Uterus (tissue), 2 donors: ENCODE measurements around the gene AHCYL2.

Experiments used
- POLR2A ChIP-seq, 2 donors: fragments of 450-650 bp; IDR thresholded peaks; one replicate each; pipeline ENCODE4 v1.6.1; 2016; ENCODE audit warnings: antibody characterized with exemption in 2 of 2, mild to moderate bottlenecking in 1 of 2, moderate library complexity in 1 of 2
- TF ChIP-seq, protein P1 (sequence below), 4 experiments: fragments of 200-600 bp in 2 of 4; fragments of 450-650 bp in 2 of 4; sonication (generic) in 2 of 4; IDR thresholded peaks; one replicate each; pipeline ENCODE4 v1.5.1; 2016 to 2019; ENCODE audit warnings: antibody characterized with exemption in 4 of 4, mild to moderate bottlenecking in 2 of 4, moderate library complexity in 1 of 4

DNA sequence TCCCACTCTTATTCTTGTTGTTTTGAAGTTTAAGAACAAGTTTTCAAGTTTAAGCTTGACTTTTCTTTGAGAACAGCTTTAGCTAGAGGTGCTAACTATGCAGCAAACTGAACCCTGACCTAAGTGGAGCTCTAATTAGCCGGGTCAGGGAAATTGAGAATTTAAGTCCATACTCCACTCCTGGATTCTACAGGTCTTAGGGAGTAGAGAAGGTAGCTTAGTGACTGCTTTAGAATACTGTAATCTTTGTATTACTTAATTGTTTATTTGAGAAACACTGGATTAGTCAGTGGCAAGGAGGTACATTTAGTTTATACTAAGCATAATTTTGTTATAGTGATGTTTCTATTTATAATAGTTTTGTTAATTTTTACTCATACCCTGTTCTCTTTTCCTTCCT lies 134.8 kb downstream of the AHCYL2 start:
- TF ChIP-seq, protein P1, sequence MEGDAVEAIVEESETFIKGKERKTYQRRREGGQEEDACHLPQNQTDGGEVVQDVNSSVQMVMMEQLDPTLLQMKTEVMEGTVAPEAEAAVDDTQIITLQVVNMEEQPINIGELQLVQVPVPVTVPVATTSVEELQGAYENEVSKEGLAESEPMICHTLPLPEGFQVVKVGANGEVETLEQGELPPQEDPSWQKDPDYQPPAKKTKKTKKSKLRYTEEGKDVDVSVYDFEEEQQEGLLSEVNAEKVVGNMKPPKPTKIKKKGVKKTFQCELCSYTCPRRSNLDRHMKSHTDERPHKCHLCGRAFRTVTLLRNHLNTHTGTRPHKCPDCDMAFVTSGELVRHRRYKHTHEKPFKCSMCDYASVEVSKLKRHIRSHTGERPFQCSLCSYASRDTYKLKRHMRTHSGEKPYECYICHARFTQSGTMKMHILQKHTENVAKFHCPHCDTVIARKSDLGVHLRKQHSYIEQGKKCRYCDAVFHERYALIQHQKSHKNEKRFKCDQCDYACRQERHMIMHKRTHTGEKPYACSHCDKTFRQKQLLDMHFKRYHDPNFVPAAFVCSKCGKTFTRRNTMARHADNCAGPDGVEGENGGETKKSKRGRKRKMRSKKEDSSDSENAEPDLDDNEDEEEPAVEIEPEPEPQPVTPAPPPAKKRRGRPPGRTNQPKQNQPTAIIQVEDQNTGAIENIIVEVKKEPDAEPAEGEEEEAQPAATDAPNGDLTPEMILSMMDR (IDR thresholded peaks at IDR 0.05), result no peak
- no peak for TF ChIP-seq POLR2A (IDR thresholded peaks at IDR 0.05)
